Measurements from ENCODE around the gene EEPD1.
A peak's percentile ranks its signal among the peaks of the same experiment; 100 is the strongest.
"Not testable (repeated sequence)": the region's sequence is repeated elsewhere in the genome, so short reads cannot be mapped to it uniquely, and the experiment has no call there.

The EEPD1 gene

GRCh38 chr7:36152756-36153570 is at the start of gene EEPD1:
EEPD1 (plus strand) TSS chr7:36153254; CDS start chr7:36154325, 1,071 bp downstream.
- peak; percentile 98 for DNase-seq (ENCODE audit: low read depth)

- no peak for DNase-seq (ENCODE audit: low read depth)
Measured at GRCh38 chr7:36103837-36104561, 49.1 kb upstream of the EEPD1 start.

GRCh38 chr7:36106972-36107908 is 45.8 kb upstream of the EEPD1 start:
- DNase-seq (ENCODE audit: low read depth), result not testable (repeated sequence)

GRCh38 chr7:36107926-36108631 is 45.0 kb upstream of the EEPD1 start:
- DNase-seq (ENCODE audit: low read depth), result no peak

- DNase-seq (ENCODE audit: low read depth), result no peak
Measured at GRCh38 chr7:36109013-36109627, 43.9 kb upstream of the EEPD1 start.

- no peak for DNase-seq (ENCODE audit: low read depth)
Measured at GRCh38 chr7:36110584-36110983, 42.5 kb upstream of the EEPD1 start.

- DNase-seq (ENCODE audit: low read depth), result no peak
Measured at GRCh38 chr7:36112969-36113368, 40.1 kb upstream of the EEPD1 start.

- DNase-seq (ENCODE audit: low read depth), result no peak
Measured at GRCh38 chr7:36114355-36114754, 38.7 kb upstream of the EEPD1 start.

GRCh38 chr7:36115448-36116321 is 37.4 kb upstream of the EEPD1 start:
- peak; percentile 43 for DNase-seq (ENCODE audit: low read depth)

- no peak for DNase-seq (ENCODE audit: low read depth)
Measured at GRCh38 chr7:36116347-36117202, 36.5 kb upstream of the EEPD1 start.

GRCh38 chr7:36117203-36117840 is 35.7 kb upstream of the EEPD1 start:
- DNase-seq (ENCODE audit: low read depth), result no peak

GRCh38 chr7:36118344-36118743 is 34.7 kb upstream of the EEPD1 start:
- DNase-seq (ENCODE audit: low read depth), result no peak

GRCh38 chr7:36119005-36119706 is 33.9 kb upstream of the EEPD1 start:
- DNase-seq (ENCODE audit: low read depth), result no peak

GRCh38 chr7:36119983-36120646 is 32.9 kb upstream of the EEPD1 start:
- DNase-seq (ENCODE audit: low read depth), result not testable (repeated sequence)

GRCh38 chr7:36125630-36126029 is 27.4 kb upstream of the EEPD1 start:
- DNase-seq (ENCODE audit: low read depth), result not testable (repeated sequence)

- DNase-seq (ENCODE audit: low read depth), result no peak
Measured at GRCh38 chr7:36127075-36127740, 25.8 kb upstream of the EEPD1 start.

Data from stimulated activated CD8-positive, alpha-beta memory T cell treated with anti-CD3 and anti-CD28 coated beads, Interleukin-15, amount 100 ng/mL, for 24 hours (primary cell).